Measurements from ENCODE around the gene FBXO15.

FBXO15 gene

DNA sequence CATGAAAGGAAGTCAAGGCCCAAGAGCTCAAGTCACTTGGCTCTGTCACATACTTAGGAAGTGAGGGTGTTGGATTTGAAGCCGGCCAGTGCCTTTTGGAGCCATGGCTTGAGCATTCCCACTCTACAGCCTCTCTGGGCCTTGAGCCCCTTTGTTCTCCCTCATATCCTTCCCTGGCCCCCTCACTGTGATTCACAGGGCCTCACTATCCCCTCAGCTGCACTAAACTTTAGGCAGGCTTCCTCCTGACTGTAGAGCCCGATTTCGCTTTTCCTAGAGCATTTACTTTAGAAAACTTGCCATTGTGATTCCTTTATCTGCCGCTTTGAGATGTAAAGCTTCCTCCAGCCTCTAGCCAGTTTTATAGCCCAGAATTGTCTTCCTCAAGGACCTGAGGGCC lies 107.6 kb downstream of the FBXO15 start (continued):
- TF ChIP-seq ZNF629 (tag by site-specific recombination; IDR thresholded peaks at IDR 0.05) (no peak), ZNF157 (tag by site-specific recombination; IDR thresholded peaks at IDR 0.05) (no peak)

GRCh38 chr18:74029161-74029560 lies 118.5 kb downstream of the FBXO15 start:
- no peak for TF ChIP-seq ZNF274 (IDR thresholded peaks at IDR 0.05; ENCODE audit: low read length)
- no peak for TF ChIP-seq ZNF274 (tag by site-specific recombination; IDR thresholded peaks at IDR 0.05; ENCODE audit: borderline replicate concordance)
- no peak for TF ChIP-seq ZNF776 (tag by site-specific recombination; IDR thresholded peaks at IDR 0.05; ENCODE audit: borderline replicate concordance)
- no peak for TF ChIP-seq MZF1 (tag by site-specific recombination; IDR thresholded peaks at IDR 0.05; ENCODE audit: borderline replicate concordance)
- TF ChIP-seq ZIC2 (tag by site-specific recombination; IDR thresholded peaks at IDR 0.05), result no peak
- no peak for TF ChIP-seq ZNF677 (tag by site-specific recombination; IDR thresholded peaks at IDR 0.05)
- no peak for TF ChIP-seq ZBTB17 (tag by site-specific recombination; IDR thresholded peaks at IDR 0.05)
- no peak for TF ChIP-seq ZNF623 (tag by site-specific recombination; IDR thresholded peaks at IDR 0.05)
- no peak for TF ChIP-seq ZNF157 (tag by site-specific recombination; IDR thresholded peaks at IDR 0.05)
- no peak for TF ChIP-seq SP3 (tag by site-specific recombination; IDR thresholded peaks at IDR 0.05)
- TF ChIP-seq ZNF548 (tag by site-specific recombination; IDR thresholded peaks at IDR 0.05), result no peak
- H3K9me3 ChIP-seq (ENCODE audit: control insufficient read depth, insufficient read depth, low read depth, low read length), result no peaks in the 10 kb centered on the region
- no peak overlapping the region for H3K27ac ChIP-seq (ENCODE audit: extremely low read depth, low read depth, low read length)
- H3K4me3 ChIP-seq (ENCODE audit: low read depth, low read length), result no peak overlapping the region
- no peaks in the 10 kb centered on the region for H3K36me3 ChIP-seq (ENCODE audit: control insufficient read depth in 2 of 2, insufficient read depth in 1 of 2, low read length in 2 of 2)
- H3K4me1 ChIP-seq (ENCODE audit: control insufficient read depth, insufficient read depth, low read length), result no peaks in the 10 kb centered on the region
- POLR2A ChIA-PET, result no interaction called here
- CTCF ChIA-PET, result no interaction called here

Measured in HEK293 (cell line).